GM21825 (cell line): ENCODE results near the gene SLC17A2.

ENCODE experiments used
- ATAC-seq: cut with Tn5 transposase; IDR thresholded peaks from one replicate; pipeline ENCODE4 v1.9.1; 2021; ENCODE audit warnings: mild to moderate bottlenecking, moderate library complexity; ENCODE audit not compliant: unreplicated experiment

The SLC17A2 gene

DNA sequence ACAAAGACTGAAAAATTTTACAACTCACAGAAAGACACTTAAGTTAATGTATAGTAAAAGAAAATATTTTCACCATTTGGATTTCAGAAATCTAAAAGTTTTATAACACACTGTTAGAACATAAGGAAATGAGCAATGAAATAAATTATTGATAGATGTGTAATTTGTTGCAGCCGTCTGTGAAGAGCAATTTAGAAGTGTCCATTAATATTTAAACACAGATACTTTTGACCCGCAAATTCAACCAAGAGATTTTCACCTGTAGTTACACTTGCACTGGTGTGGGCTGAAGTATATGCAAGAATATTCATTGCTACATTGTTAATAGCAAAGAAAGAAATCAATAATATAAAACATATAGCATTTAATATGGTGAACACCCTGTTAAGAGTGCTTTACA is 41.9 kb downstream of the SLC17A2 start:
- no peak for ATAC-seq

DNA sequence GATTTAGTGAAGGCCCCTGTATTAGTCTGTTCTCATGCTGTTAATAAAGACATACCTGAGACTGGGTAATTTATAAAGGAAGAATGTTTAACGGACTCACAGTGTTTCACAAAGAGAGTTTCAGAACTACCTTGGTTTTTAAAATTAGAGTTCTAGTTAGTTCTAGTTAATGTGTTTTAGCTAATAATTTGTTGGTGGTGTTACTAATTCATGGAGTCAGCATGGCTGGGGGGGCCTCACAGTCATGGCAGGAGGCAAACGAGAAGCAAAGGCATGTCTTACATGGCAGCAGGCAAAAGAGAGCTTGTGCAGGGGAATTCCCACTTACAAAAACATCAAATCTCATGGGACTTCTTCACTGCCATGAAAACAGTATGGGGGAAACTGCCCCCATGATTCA is 44.4 kb downstream of the SLC17A2 start:
- no peak for ATAC-seq

DNA sequence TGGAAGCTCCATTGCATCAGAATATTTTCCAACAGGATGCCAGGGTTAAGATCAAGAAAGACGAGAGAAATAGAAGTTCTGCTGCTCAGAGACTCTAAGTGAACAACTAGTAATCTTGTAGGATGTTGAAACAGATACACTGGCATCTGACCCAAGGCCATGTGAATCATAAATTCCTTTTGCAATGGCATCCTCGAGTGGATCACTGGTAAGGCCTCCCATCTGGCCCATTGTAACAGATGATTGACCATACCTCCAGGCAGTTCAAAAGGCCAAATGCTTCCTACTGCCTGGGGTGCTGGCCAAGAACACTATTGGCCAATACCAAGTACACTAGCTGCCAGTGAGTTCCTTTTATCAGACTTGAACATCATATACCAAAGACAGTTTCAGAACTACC is 46.5 kb downstream of the SLC17A2 start:
- no peak for ATAC-seq

DNA sequence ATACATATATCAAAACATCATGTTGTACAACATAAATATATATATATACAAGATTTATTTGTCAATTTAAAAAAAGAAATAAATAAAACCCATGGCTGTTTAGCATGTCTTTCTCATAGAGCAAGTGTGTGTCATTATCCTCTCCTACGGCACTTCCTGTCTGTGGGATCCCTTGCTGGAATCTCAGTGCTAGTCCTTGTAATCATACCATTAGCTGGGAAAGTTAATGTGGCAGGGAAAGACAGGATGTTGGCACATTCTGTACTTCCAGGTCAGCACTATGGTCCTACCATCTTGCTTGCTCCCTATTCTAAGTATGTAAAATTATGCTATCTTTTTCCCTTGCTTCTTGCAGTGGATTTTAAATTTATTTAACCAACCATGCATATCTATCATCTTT is 47.0 kb downstream of the SLC17A2 start:
- no peak for ATAC-seq

DNA sequence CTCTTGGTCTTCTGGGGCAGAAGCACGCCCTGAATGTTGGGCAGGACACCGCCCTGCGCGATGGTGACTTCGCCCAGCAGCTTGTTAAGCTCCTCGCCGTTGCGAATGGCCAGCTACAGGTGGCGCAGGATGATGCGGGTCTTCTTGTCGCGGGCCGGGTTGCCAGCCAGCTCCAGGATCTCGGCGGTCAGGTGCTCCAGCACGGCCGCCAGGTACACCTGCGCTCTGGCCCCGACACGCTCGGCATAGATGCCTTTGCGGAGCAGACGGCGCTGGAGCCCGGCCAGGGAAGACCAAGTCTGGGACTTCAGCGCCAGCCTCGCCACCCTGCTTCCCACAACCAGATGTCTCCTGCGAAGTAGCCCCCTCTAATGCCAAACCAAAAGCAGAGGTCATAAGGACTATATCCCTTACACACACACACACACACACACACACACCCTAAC is 48.4 kb downstream of the SLC17A2 start:
- no peak for ATAC-seq

DNA sequence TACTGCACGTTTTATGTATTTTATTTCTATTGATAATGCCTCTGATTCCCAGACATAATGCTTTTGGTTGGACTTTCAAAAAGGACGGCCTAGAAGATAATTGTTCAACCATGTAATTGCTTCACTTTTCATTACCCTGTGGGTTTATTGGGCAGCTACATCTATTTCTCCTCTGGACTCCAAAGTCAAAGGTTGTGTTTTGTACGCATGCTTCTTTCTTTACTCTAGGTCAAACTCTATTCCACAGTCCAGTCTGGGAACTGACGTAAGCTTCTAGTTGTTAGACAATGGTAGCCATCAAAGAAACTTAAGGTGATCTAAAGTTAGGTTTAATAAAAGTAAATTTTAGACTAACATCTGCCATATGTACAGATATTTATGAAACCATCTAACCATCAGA is 49.9 kb downstream of the SLC17A2 start:
- ATAC-seq, result no peak

DNA sequence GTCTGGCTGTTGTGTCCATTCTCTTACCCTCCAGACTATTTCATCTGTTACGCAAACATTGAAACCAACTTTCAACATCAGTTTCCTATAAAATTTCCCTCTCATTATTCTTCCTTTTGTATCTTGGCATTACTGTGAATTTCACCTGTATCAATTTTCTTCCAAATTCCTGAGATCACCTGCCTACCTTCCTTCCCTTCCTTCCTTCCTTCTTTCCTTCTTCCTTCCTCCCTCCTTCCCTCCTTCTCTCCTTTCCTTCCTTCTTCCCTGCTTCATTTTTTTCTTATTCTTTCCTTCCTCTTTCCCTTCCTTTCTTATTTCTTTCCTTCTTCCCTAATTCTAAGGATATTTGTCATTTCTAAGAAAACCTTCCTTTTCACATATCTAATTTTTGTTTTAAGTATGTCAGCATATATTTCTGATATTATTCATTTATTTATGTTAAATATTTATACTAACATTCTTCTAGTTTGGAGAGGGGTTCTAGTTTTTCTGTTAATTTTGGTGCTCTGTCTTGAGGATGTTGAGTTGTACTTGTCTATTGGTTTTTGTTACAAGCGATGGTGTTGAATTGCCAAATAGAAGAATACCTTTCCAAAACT is 51.7 kb downstream of the SLC17A2 start:
- ATAC-seq, result no peak

DNA sequence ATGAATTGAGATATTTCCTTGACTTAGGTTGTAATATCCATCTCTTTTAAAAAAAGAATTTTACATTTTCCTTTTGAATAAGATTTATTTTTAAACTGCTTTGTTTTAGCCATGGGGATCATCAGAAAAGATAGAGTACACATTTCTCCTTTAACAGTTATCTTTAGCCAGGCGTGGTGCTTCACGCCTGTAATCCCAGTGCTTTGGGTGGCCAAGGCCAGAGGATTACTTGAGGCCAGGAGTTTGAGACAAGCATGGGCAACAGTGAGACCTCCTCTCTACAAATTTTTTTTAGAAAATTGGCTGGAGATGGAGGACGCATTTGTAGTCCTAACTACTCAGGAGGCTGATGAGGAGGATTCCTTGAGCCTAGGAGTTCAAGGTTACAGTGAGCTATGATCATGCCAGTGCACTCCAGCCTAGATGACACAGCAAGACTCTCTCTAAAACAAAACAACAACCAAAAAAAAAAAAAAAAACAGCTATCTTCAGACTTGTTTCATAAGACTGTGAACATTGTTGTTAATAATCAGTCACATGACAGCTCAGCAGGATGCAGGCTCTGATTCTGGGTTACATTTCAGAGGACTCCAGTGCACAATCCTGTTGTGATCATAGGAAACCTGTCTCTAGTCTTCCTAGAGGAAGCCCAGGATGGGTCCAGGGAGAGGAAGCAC is 54.4 kb downstream of the SLC17A2 start:
- no peak for ATAC-seq

DNA sequence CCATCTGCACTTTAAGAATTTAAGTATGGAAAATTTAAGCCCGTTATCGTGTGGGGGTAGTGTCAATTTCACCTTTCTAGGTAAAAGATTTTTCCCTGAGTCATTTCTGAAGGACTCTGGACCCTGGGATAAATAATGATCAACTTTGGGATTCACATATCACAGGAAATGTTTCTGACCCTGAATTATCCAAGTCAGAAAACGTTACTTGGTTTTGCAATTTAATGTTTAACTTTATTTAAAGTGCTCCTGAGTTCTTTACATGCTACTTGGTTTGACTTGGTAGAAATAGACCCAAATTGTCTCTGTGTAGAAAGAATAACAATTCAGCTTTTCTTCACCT is 55.0 kb downstream of the SLC17A2 start:
- no peak for ATAC-seq

DNA sequence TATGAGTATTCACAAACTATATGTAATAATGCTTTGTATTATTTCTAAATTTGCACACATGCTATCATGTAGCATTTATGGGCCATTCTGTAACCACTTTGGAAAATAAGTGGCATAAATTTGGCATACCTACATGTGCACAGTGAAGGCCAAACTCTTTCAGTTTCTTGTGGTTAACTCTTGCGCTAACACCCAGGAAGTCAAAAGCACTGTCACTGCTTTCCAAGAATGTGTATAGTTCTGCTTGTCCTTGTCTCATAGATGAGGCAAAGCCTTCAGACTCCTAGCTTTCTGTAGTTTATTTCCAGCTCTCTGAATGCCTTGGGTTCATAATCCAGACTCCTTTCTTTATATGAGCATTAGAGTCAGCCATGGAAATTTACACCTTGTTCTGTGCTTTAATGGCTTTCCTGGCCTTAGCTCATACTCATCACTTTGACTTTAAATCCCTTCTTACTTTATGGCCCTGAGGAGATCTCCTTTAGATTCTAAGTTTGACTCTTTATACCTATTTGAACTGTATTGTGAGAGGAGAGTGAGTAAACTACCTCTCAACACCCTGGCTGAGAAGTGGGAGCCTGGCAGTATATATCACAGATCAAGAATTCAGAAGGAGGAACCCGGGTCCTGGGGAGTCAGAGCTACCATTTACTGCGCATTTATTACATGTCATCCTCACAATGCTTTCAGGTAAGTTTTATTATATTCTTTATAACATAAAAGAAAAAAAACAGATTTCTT is 55.5 kb downstream of the SLC17A2 start:
- ATAC-seq, result no peak

DNA sequence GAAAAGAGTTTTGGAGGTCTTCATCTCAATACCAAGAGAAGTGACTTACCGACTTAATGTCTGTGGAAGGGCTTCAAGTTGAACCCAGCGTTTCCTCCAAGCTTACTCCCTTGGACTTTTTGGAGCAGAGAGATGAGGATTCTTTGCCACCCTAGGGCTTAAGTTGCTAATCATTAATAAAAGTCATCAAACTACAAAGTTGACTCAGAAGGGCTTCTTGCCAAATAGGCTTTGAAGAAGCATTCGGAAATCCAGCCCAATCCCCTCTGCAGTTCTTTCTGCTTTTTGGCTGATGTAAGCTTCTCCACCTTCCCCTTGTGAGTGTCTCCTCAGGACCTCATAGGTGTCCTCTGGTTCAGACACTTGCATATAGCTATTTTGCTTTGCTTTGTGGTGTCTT is 56.4 kb downstream of the SLC17A2 start, which contains the start of gene SLC17A3:
TSS of gene SLC17A3 (minus strand) at position 126 of the 400 bp plus-strand sequence. CDS start 5,856 bp downstream, outside the sequence.
- no peak for ATAC-seq

DNA sequence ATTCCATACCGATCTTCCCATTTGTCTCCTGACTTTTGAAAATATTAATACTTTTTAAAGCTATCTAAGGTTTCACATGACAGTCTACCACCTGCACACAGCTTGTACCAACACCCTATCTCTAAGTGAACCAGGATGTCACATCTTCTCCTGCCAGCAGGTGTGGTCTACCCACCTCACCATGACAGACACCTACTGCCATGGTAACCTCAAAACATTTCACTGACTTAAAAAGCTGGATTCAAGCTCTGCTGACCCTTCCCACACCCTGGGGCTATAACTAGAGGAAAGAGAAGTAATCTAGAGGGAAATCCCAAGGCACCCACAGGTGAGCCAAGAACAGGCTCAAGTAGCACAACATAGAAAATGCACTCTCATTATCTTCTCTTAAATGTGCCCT is 57.7 kb downstream of the SLC17A2 start:
- ATAC-seq, result no peak

DNA sequence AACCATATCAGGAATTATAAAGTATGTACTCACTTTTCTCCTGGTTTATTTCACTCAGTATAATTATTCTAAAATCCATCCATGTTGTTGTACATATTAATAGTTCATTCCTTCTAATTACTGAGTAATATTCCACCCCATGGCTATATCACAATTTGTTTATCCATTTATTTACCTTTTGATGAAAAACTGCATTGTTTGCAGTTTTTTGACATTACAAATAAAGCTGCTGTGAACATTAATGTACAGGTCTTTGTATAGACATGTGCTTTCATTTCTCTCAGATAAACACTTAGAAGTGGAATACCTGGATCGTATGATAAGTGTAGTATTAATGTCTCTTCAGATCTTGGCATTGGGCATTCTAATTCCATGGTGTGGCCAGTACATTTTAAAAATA is 60.7 kb downstream of the SLC17A2 start:
- no peak for ATAC-seq

DNA sequence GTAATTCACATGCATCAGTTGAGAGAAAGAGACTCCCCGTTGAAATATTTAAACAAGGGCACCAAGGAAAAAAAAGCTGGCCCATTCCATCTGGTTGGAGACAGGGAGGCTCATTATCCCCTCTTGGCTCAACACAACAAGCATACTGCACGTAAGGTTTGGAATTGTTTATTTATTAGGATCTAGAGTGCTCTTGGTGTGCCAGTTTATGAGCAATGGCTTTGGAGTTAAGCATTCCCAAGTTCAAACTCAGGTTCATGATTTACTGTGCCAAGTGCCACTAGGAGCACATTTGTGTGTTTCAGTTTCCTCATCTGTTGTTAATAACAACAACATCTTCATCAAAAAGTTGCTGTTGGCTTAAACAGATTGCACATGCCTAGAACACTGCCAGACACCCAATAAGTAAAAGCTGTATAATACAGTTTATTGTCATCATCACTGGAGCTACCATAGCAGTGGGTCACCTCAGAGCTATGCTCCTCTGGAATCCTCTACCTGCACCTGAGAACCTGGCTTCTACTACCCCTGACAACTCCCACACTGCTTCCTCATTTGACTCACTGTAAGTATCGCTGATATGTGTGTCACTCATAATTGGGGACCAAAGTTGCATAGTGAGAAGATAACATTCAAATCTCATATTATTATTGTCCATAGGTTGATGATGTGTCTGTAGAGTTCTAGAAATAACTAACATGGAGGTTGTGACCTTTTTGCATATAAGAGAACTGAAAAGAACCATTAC is 61.9 kb downstream of the SLC17A2 start:
- ATAC-seq, result no peak

DNA sequence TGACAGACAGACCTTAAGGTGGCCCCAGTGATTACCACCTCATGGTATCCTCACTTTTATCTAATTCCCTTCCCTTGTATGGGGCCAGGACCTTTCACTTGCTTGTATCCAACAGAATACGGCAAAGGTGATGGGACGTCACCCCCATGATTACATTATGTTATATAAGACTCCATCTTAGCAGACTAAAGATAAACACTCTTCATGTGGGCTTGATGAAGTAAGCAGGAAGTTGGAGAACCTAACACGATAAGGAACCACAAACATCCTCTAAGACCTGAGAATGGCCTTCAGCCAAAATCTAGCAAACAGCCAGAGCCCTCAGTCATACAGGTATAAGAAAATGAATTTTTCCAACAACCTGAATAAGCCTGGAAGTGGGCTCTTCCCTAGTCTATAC is 64.5 kb downstream of the SLC17A2 start:
- no peak for ATAC-seq

DNA sequence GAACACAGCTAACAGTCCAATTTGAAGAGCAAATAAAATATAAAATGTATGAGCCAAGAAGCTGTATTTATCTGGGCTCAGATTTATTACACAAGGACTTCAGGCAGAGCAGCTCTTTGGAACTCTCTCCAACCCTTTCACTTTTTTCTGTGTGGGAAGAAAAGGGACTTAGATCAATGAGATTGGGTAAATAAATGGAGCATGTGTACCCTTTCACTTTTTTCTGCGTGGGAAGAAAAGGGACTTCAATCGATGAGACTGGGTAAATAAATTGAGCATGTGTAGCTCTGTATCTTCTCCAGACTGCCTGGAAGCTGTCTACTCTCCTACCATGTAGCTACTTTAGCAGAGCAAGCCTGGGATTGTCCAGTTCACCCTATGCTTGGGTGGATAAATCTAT is 67.1 kb downstream of the SLC17A2 start:
- no peak for ATAC-seq
